GM12878 (cell line): ENCODE data around the gene ZDHHC21. TPM values are rescaled to one million over a fixed set of nuclear protein-coding genes. Genes with fewer than 3 reads are reported as not detected.

Source experiments
- ATAC-seq: fragments of 200-7000 bp; cut with Tn5 transposase; 3 replicates; pipeline ENCODE4 v1.9.1; 2020; ENCODE audit warnings: mild to moderate bottlenecking, moderate library complexity
- BruUV-seq: library from RNA; stranded (reverse); fragments of 400-500 nt; replicated peaks from 2 replicates; lab custom pipeline; 2021; lab: Mats Ljungman, UMichigan
- CTCF ChIA-PET: fragments of 300-600 bp; sonication (Branson Sonifier 250); formaldehyde crosslinking; extraction: SDS; loops from one replicate; lab custom pipeline; 2021; ENCODE audit warnings: inconsistent platforms; lab: Yijun Ruan, JAX
- POLR2A ChIA-PET: fragments of 350-600 bp; formaldehyde crosslinking; extraction: SDS; loops from one replicate; lab custom pipeline; 2021; ENCODE audit warnings: inconsistent platforms; lab: Charles Lee
- RAD21 ChIA-PET: fragments of 300-600 bp; sonication (Branson Sonifier 250); formaldehyde crosslinking; loops from one replicate; lab custom pipeline; 2023; ENCODE audit warnings: antibody characterized with exemption; ENCODE audit not compliant: unreplicated experiment; lab: Charles Lee
- SMC1A ChIA-PET: fragments of 300-600 bp; sonication (Branson Sonifier 250); formaldehyde crosslinking; loops from one replicate; lab custom pipeline; 2023; ENCODE audit not compliant: unreplicated experiment, uncharacterized antibody; lab: Charles Lee
- DNase-seq: peaks from one replicate; pipeline ENCODE4 v3.0.0-alpha.2; 2011; ENCODE audit warnings: low read depth, low spot score
- FAIRE-seq: peaks from 3 replicates; lab custom pipeline; 2011; peaks lifted over from hg19 to GRCh38; lab: Jason Lieb, UNC
- H2AFZ ChIP-seq: 2 replicates; pipeline ENCODE4 v1.6.0; 2011; ENCODE audit warnings: low read depth, low read length, control low read depth; ENCODE audit not compliant: control insufficient read depth
- H3K27ac ChIP-seq: 2 replicates; pipeline ENCODE4 v1.5.1; 2011; ENCODE audit warnings: control low read depth; ENCODE audit not compliant: control insufficient read depth, insufficient read depth
- H3K27me3 ChIP-seq, 2 experiments: replicated peaks in 1 of 2; 2 replicates each; pipeline versions ENCODE4 v1.6.0 to v1.6.1; 2011; ENCODE audit warnings: low read length in 1 of 2; ENCODE audit not compliant: control insufficient read depth in 2 of 2, insufficient read depth in 2 of 2
- H3K36me3 ChIP-seq, 2 experiments: 2 replicates each; pipeline ENCODE4 v1.5.1; 2011; ENCODE audit warnings: low read length in 1 of 2; ENCODE audit not compliant: control insufficient read depth in 2 of 2, insufficient read depth in 2 of 2
- H3K4me1 ChIP-seq: 2 replicates; pipeline ENCODE4 v1.6.1; 2011; ENCODE audit warnings: mild to moderate bottlenecking, low read length, moderate library complexity, mixed read lengths; ENCODE audit not compliant: control insufficient read depth, insufficient read depth
- H3K4me2 ChIP-seq: 2 replicates; pipeline ENCODE4 v1.6.0; 2011; ENCODE audit warnings: control low read depth; ENCODE audit not compliant: control insufficient read depth, insufficient read depth
- H3K4me3 ChIP-seq: fragments of 200-600 bp; sonication (generic); 2 replicates; pipeline ENCODE4 v1.5.1; 2016
- H3K79me2 ChIP-seq: 2 replicates; pipeline ENCODE4 v1.6.0; 2011; ENCODE audit warnings: low read length; ENCODE audit not compliant: control insufficient read depth, insufficient read depth
- H3K9ac ChIP-seq: 2 replicates; pipeline ENCODE4 v1.8.0; 2011; ENCODE audit warnings: low read length, control low read depth, mixed read lengths; ENCODE audit not compliant: control insufficient read depth, insufficient read depth
- H3K9me3 ChIP-seq: replicated peaks from 3 replicates; pipeline ENCODE4 v1.5.1; 2011; ENCODE audit warnings: mild to moderate bottlenecking, low read length; ENCODE audit not compliant: control insufficient read depth, insufficient read depth
- H4K20me1 ChIP-seq: 2 replicates; pipeline ENCODE4 v1.6.0; 2011; ENCODE audit not compliant: control insufficient read depth, insufficient read depth
- RFX5 ChIP-seq: IDR thresholded peaks from 2 replicates; pipeline ENCODE4 v1.6.1; 2011; ENCODE audit warnings: low read depth, low read length, improper control_type of control experiment
- SMC3 ChIP-seq: IDR thresholded peaks from 2 replicates; pipeline ENCODE4 v1.6.1; 2011; ENCODE audit warnings: low read length, improper control_type of control experiment, borderline replicate concordance
- STAT1 ChIP-seq: fragments of 450-650 bp; conservative IDR thresholded peaks from 2 replicates; pipeline ENCODE4 v1.6.1; 2014; ENCODE audit warnings: antibody characterized with exemption, mild to moderate bottlenecking
- WGBS: methylation state at CpG from one replicate; pipeline ENCODE4 v1.1.6; 2016; ENCODE audit warnings: low lambda C conversion rate; ENCODE audit not compliant: insufficient replicate concordance, insufficient coverage; ENCODE audit errors: missing lambda C conversion rate; 5-methylcytosine and 5-hydroxymethylcytosine counted together
- in situ Hi-C: fragments of 300-500 bp; cut with MboI; formaldehyde crosslinking; loops from 9 replicates; pipeline ENCODE4 v1.14.3; 2018; ENCODE audit warnings: mixed read lengths
- intact Hi-C: fragments of 100-400 bp; cut with micrococcal nuclease; formaldehyde crosslinking; loops from one replicate; pipeline ENCODE4 v1.14.2; 2022; ENCODE audit not compliant: unreplicated experiment
- polyA plus RNA-seq, 11 experiments: library from polyadenylated mRNA; depleted of rRNA in 4 of 11; unstranded in 6 of 11; stranded (reverse) in 5 of 11; fragments of >200 nt; fragmentation: Nextera tagmentation in 4 of 11; fragmentation: Illumina TruSeq in 1 of 11; extraction: Ambion mirVana in 4 of 11; extraction: Trizol in 1 of 11; gene quantifications; 1 replicate in 1 of 11; 2 replicates in 10 of 11; pipeline versions ENCODE4 v1.2.1 to v1.2.3, GENCODE V29; 2011 to 2016; ENCODE audit warnings: inconsistent platforms in 2 of 11, missing spikeins in 2 of 11, low read depth in 1 of 11
- total RNA-seq, 4 experiments: library from RNA; depleted of rRNA in 3 of 4; stranded (reverse); fragments of >200 nt in 3 of 4; fragmentation: Illumina TruSeq in 1 of 4; extraction: Trizol in 1 of 4; gene quantifications; 2 replicates each; pipeline versions ENCODE4 v1.2.1 to v1.2.3, GENCODE V29; 2013 to 2021
- TF ChIP-seq, protein P1 (sequence below): fragments of 450-650 bp; conservative IDR thresholded peaks from 2 replicates; pipeline ENCODE4 v1.6.1; 2017; ENCODE audit warnings: mild to moderate bottlenecking, moderate library complexity

The ZDHHC21 gene
- total and polyA plus RNA-seq, 10 of the 15 experiments (the other 5 are each of a cell fraction or from before 2014, with no cell fraction given) = 2.6 to 14.6 (median 9.1) TPM

DNA sequence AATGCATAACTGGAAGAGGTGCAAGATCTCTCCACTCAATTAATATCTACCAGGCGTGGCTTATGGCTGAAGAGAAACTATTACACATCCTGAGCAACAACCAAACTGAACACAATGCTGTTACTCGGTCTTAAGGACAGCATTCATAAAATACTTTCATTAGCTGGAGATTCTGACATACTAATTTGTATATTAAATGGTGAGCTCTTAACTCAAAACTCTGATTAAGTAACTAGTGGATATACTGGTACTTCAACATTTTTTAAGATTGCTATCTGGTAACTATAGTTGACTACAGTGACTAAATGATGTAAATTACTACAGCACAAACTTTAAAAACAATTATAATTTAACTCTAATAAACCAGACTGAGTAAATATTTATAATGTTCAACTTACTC, 15.8 kb downstream of the ZDHHC21 start (continued):
- TF ChIP-seq, protein P1, sequence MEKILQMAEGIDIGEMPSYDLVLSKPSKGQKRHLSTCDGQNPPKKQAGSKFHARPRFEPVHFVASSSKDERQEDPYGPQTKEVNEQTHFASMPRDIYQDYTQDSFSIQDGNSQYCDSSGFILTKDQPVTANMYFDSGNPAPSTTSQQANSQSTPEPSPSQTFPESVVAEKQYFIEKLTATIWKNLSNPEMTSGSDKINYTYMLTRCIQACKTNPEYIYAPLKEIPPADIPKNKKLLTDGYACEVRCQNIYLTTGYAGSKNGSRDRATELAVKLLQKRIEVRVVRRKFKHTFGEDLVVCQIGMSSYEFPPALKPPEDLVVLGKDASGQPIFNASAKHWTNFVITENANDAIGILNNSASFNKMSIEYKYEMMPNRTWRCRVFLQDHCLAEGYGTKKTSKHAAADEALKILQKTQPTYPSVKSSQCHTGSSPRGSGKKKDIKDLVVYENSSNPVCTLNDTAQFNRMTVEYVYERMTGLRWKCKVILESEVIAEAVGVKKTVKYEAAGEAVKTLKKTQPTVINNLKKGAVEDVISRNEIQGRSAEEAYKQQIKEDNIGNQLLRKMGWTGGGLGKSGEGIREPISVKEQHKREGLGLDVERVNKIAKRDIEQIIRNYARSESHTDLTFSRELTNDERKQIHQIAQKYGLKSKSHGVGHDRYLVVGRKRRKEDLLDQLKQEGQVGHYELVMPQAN = no peak
- no peak for TF ChIP-seq SMC3

DNA sequence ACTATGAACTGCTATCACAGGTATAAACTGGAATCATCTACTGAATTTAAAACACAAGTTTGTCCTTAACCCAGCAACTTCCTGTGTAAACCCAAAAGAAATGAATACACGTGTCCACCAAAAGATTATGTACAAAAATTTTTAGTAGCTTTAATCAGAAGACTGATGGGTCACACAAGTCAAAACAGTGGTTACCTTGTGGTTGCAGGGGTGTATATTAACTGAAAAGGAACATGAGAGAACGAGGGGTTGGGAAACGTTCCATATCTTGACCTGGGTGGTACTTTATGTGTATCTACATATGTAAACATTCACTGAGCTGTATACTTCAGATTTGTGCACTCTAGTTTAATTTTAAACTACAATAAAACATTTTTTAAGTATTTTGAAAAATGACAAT, 18.6 kb downstream of the ZDHHC21 start:
- Histone ChIP-seq H3K4me1 (no peaks in the 10 kb centered on the region), H3K4me3 (no peak overlapping the region), H3K79me2 (no peaks in the 10 kb centered on the region), H2AFZ (no peak overlapping the region), H3K27ac (no peak overlapping the region), H3K36me3 (peaks cover 0 to 16% of the 10 kb centered on the region in 2 experiments; a peak in 1 of 4 replicates), H3K9me3 (no peaks in the 10 kb centered on the region), H4K20me1 (no peaks in the 10 kb centered on the region), H3K27me3 (no peaks in the 10 kb centered on the region), H3K9ac (no peak overlapping the region), H3K4me2 (no peak overlapping the region)
- CTCF ChIA-PET = interaction anchor here (0.8 to 1.4 kb wide), 7 partner anchors 13 to 95 kb away, joined by 3 to 5 read pairs (median 3); partner anchors contain the start of gene ZDHHC21
- 57% methylated on average over 3 of the region's 3 CpGs for WGBS
- RAD21 ChIA-PET = interaction anchor here (1.1 kb wide), 1 partner anchor 13 kb away, joined by 5 read pairs; no protein-coding TSS in a partner anchor
- FAIRE-seq = no peak
- no TSS peak for BruUV-seq
- SMC1A ChIA-PET = interaction anchor here (0.7 to 3.9 kb wide), 5 partner anchors 13 to 89 kb away, joined by 3 to 25 read pairs (median 4); no protein-coding TSS in a partner anchor
- no peak for DNase-seq
- ATAC-seq = no peak
- POLR2A ChIA-PET = no interaction called here
- intact Hi-C loops = no loop called here
- in situ Hi-C loops = no loop called here
- TF ChIP-seq STAT1 (no peak), RFX5 (no peak)
